Endothelial cell of umbilical vein (primary cell): ENCODE measurements around the gene CEMIP.

Experiments used
- EZH2 ChIP-seq: IDR thresholded peaks from 2 replicates; pipeline ENCODE4 v1.6.1; 2012; ENCODE audit warnings: borderline replicate concordance, low read depth, mild to moderate bottlenecking, moderate library complexity, low read length, inconsistent platforms; ENCODE audit not compliant: severe bottlenecking
- GATA2 ChIP-seq: IDR thresholded peaks from 2 replicates; pipeline ENCODE4 v1.7.0; 2011; ENCODE audit warnings: low read depth, mild to moderate bottlenecking, moderate library complexity, mixed read lengths, low read length; ENCODE audit not compliant: insufficient read length, insufficient read depth
- POLR2A ChIP-seq: IDR thresholded peaks from 2 replicates; pipeline ENCODE4 v1.6.1; 2012; ENCODE audit warnings: low read depth, mild to moderate bottlenecking, control low read depth, low read length
- POLR2AphosphoS5 ChIP-seq: IDR thresholded peaks from 2 replicates; pipeline ENCODE4 v1.6.1; 2012; ENCODE audit warnings: low read depth, mild to moderate bottlenecking, control low read depth, low read length, moderate library complexity; ENCODE audit not compliant: insufficient read depth
- TF ChIP-seq, protein P1 (sequence below), 2 donors: IDR thresholded peaks; 1 replicate in 1 of 2; 2 replicates in 1 of 2; pipeline ENCODE4 v1.5.1; 2011; ENCODE audit warnings: low read length in 2 of 2, mild to moderate bottlenecking in 2 of 2, moderate library complexity in 2 of 2, control low read depth in 1 of 2, inconsistent platforms in 1 of 2, low read depth in 1 of 2; ENCODE audit not compliant: insufficient read depth in 1 of 2; ENCODE audit errors: extremely low read depth in 1 of 2

DNA sequence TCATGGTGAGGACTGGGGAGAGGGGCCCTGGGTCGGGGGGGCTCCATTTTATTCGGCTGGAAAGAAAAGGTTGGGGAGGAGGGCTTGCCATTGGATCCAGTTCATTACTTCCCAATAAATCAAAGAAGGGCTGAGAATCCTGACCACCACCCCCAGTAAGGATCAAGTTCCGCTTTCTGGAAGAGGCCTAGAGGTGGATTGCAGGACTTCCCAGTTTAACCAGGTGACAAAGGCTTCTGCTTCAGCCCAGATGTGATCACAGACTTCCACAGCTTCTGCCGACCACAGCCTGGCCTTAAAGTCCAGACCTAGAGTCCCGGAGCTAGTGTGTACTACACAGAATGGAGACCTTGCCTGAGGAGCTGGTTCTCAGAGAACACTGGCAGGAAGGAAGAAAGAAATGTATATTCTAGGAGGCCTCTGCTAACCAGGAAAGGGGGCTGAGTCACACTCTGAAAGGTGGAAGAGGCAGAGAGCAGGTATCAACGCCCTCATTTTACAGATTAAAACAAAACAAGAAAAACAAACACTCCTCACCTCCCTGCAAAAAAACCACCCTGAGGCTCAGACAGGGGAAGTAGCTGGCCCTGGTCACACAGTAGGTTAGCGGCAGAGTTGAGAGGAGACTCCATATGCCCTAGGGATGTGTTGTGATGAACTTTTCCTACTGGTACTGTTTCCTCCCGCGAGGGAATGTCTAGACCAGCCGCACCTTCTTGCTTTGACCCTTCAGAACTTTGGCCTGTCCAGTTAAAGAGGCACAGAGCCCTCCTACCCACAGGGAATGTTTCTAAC lies 1.1 kb upstream of the CEMIP start:
- TF ChIP-seq POLR2AphosphoS5 (no peak), GATA2 (no peak), POLR2A (no peak), EZH2 (no peak)
- TF ChIP-seq, protein P1, sequence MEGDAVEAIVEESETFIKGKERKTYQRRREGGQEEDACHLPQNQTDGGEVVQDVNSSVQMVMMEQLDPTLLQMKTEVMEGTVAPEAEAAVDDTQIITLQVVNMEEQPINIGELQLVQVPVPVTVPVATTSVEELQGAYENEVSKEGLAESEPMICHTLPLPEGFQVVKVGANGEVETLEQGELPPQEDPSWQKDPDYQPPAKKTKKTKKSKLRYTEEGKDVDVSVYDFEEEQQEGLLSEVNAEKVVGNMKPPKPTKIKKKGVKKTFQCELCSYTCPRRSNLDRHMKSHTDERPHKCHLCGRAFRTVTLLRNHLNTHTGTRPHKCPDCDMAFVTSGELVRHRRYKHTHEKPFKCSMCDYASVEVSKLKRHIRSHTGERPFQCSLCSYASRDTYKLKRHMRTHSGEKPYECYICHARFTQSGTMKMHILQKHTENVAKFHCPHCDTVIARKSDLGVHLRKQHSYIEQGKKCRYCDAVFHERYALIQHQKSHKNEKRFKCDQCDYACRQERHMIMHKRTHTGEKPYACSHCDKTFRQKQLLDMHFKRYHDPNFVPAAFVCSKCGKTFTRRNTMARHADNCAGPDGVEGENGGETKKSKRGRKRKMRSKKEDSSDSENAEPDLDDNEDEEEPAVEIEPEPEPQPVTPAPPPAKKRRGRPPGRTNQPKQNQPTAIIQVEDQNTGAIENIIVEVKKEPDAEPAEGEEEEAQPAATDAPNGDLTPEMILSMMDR (IDR thresholded peaks at IDR 0.05; ENCODE audit: extremely low read depth in 1 of 2, insufficient read depth in 1 of 2, low read depth in 1 of 2, low read length in 2 of 2) = no peak
